LNCaP clone FGC (cell line): ENCODE results near the gene CYB5R3.
"Not testable (repeated sequence)": the region's sequence is repeated elsewhere in the genome, so short reads cannot be mapped to it uniquely, and the experiment has no call there.

Source experiments
- DNase-seq: peaks from one replicate; pipeline ENCODE4 v3.0.0-alpha.2; 2011; ENCODE audit warnings: low read depth
- H3K4me3 ChIP-seq: 2 replicates; pipeline ENCODE4 v1.5.1; 2011; ENCODE audit warnings: mild to moderate bottlenecking, low read depth, low read length, control low read depth
- TF ChIP-seq, protein P1 (sequence below): IDR thresholded peaks from 2 replicates; pipeline ENCODE4 v1.5.1; 2012; ENCODE audit warnings: mild to moderate bottlenecking; ENCODE audit not compliant: control insufficient read depth, insufficient read depth; ENCODE audit errors: extremely low read depth

The CYB5R3 gene

DNA sequence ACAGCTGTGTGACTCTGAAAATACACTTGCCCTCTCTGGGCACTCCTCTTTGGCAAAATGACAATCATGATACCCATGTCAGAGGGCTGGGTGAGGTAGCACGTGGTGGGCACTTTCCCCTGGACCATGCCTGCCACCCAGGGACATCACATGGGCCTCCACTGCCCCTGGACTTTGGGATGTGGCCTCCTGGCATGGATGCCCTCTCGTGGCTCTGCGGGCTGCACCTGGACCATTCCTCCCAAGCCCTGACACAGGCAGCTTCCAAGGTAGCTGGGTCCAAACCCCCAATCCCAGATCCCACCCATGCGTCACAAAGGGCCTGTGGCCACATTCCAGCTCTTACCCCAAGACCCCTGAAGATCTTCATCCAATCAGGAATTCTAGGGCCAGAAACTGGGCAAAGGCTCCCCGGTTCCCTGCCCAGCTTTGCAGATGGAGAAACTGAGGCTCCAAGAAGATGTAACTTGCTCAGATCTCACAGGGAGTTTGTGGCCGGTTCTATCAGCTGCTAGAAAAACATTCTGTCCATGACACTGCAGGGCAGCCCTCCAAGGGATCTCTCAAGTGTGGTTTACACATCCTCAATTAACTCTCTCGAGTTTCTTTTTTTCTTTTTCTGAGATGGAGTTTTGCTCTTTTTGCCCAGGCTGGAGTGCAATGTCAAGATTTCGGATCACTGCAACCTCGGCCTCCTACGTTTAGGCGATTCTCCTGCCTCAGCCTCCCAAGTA lies 35.4 kb upstream of the CYB5R3 start:
- TF ChIP-seq, protein P1, sequence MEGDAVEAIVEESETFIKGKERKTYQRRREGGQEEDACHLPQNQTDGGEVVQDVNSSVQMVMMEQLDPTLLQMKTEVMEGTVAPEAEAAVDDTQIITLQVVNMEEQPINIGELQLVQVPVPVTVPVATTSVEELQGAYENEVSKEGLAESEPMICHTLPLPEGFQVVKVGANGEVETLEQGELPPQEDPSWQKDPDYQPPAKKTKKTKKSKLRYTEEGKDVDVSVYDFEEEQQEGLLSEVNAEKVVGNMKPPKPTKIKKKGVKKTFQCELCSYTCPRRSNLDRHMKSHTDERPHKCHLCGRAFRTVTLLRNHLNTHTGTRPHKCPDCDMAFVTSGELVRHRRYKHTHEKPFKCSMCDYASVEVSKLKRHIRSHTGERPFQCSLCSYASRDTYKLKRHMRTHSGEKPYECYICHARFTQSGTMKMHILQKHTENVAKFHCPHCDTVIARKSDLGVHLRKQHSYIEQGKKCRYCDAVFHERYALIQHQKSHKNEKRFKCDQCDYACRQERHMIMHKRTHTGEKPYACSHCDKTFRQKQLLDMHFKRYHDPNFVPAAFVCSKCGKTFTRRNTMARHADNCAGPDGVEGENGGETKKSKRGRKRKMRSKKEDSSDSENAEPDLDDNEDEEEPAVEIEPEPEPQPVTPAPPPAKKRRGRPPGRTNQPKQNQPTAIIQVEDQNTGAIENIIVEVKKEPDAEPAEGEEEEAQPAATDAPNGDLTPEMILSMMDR = no peak

DNA sequence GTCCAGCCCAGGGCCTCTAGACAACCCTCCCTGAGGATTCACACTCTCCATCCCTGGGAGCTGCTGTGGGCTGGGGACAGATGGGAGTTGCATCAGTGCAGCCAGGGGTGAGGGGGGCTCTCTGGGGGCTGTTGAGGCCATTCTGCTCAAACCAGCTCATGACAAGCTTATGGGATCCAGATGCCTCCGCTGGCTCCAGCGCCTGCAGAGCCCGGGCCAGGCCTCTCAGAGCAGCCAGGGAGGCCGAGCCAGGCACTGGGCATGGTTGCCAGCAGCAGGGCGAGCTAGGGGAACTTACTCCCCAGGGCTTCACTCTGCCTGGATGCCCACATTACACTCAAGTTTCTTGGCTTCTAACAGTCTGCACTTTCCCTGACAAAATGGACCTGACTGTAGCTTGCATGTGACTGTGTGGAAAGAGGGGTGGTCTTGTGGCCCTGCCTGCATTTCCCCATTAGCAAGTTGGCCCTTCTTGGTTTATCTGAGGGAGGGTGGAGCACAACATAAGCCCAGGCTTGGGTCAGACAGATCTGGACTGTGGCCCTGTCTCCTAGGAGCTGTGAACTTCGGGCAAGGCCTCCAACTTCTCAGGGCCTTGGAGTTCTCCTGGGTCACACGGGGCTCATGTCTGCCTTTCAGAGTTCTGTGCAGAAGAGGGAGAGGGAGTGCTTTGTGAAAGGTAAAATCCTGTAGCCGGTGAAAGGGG lies 34.5 kb upstream of the CYB5R3 start:
- H3K4me3 ChIP-seq = no peak overlapping the region
- DNase-seq = no peak
- TF ChIP-seq, protein P1 = no peak

More for the DNA sequence above, 35.4 kb upstream of the CYB5R3 start:
- H3K4me3 ChIP-seq = no peak overlapping the region
- DNase-seq = no peak

GRCh38 chr22:42682113-42682851 lies 33.1 kb upstream of the CYB5R3 start:
- DNase-seq = peak; percentile 31
- H3K4me3 ChIP-seq = no peak overlapping the region
- TF ChIP-seq, protein P1 = no peak

DNA sequence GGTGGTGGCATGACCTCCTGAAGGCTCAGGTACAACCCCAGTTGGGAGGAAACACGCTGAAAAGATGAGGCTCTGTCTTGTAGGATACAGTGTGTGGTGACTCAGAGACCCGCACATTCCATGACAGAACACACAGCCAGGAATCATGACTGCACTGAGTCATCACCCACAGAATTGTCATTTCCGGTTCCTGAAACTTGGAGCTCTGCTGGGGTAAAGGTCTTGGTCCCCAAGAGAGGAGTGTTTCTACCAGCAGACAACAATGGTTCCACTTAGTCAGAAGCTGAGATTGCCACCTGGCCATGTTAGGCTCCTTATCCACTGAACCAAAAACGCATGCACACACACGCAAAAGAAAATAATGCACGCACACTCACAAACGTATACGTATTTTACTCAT lies 31.5 kb upstream of the CYB5R3 start:
- TF ChIP-seq, protein P1 = no peak
- H3K4me3 ChIP-seq = no peak overlapping the region
- no peak for DNase-seq

DNA sequence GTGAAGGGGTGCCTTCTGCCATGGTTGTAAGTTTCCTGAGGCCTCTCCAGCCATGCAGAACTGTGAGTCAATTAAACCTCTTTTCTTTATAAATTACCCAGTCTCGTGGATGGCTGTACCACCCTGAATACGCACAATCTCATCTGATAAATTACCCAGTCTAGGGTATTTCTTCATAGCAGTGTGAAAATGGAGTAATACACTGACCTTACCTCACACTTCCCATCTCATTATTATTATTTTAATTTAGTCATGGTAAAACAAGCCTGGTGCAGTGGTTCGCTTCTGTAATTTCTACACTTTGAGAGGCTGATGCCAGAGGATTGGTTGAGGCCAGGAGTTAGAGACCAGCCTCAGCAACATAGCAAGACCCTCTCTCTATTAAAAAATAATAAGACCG lies 30.5 kb upstream of the CYB5R3 start:
- TF ChIP-seq, protein P1 = no peak
- no peak for DNase-seq
- H3K4me3 ChIP-seq = no peak overlapping the region

- TF ChIP-seq, protein P1 = no peak
- no peak overlapping the region for H3K4me3 ChIP-seq
- no peak for DNase-seq
Observed at GRCh38 chr22:42678894-42679293, 29.7 kb upstream of the CYB5R3 start.

DNA sequence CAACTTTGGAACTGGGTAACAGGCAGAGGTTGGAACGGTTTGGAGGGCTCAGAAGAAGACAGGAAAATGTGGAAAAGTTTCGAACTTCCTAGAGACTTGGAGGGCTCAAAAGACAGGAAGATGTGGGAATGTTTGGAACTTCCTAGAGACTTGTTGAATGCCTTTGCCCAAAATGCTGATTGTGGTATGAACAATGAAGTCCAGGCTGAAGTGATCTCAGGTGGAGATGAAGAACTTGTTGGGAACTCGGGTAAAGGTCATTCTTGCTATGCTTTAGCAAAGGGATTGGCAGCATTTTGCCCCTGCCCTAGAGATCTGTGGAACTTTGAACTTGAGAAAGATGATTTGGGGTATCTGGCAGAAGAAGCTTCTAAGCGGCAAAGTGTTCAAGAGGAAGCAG lies 28.7 kb upstream of the CYB5R3 start:
- H3K4me3 ChIP-seq, DNase-seq: not testable (repeated sequence)
